Upper lobe of left lung (tissue), 6 donors: ENCODE data around the gene XCL1. TPM values are rescaled to one million over a fixed set of nuclear protein-coding genes. Genes with fewer than 3 reads are reported as not detected.

Experiments used
- ATAC-seq, 2 donors: fragments of 200-7000 bp; cut with Tn5 transposase; one replicate each; pipeline ENCODE4 v1.9.1; 2022; ENCODE audit warnings: mild to moderate bottlenecking in 2 of 2, moderate library complexity in 2 of 2; ENCODE audit not compliant: low FRiP score in 2 of 2
- DNase-seq, 2 donors: peaks; one replicate each; pipeline ENCODE4 v3.0.0-alpha.2; 2019 to 2020
- H3K27ac ChIP-seq, 4 donors: fragments of 200-600 bp; sonication (generic); one replicate each; pipeline ENCODE4 v1.5.1; 2016 to 2019
- H3K27me3 ChIP-seq, 4 donors: fragments of 200-600 bp; sonication (generic); one replicate each; pipeline ENCODE4 v1.5.1; 2017 to 2019
- H3K36me3 ChIP-seq, 4 donors: fragments of 200-600 bp; sonication (generic); one replicate each; pipeline ENCODE4 v1.5.1; 2016 to 2019
- H3K4me1 ChIP-seq, 4 donors: fragments of 200-600 bp; sonication (generic); one replicate each; pipeline ENCODE4 v1.5.1; 2018 to 2019
- H3K4me3 ChIP-seq, 4 donors: fragments of 200-600 bp; sonication (generic); one replicate each; pipeline ENCODE4 v1.5.1; 2017 to 2019; ENCODE audit warnings: mild to moderate bottlenecking in 2 of 4, moderate library complexity in 1 of 4
- H3K9me3 ChIP-seq, 4 donors: fragments of 200-600 bp; sonication (generic); one replicate each; pipeline ENCODE4 v1.5.1; 2018 to 2019
- CTCF ChIP-seq, 6 experiments: fragments of 450-650 bp in 4 of 6; fragments of 200-600 bp in 2 of 6; sonication (generic) in 2 of 6; IDR thresholded peaks; one replicate each; pipeline ENCODE4 v1.5.1; 2016 to 2019; ENCODE audit warnings: antibody characterized with exemption in 6 of 6
- EP300 ChIP-seq, 4 donors: sonication (generic); formaldehyde crosslinking; IDR thresholded peaks; one replicate each; pipeline ENCODE4 v1.5.1; 2017; ENCODE audit warnings: antibody characterized with exemption in 4 of 4, control low read depth in 2 of 4
- POLR2A ChIP-seq, 4 donors: fragments of 450-650 bp; IDR thresholded peaks; one replicate each; pipeline ENCODE4 v1.5.1; 2016 to 2017; ENCODE audit warnings: antibody characterized with exemption in 4 of 4, mild to moderate bottlenecking in 2 of 4
- POLR2AphosphoS5 ChIP-seq, 2 donors: sonication (generic); formaldehyde crosslinking; IDR thresholded peaks; one replicate each; pipeline ENCODE4 v1.5.1; 2017; ENCODE audit warnings: antibody characterized with exemption in 2 of 2
- WGBS, 2 donors: methylation state at CpG; one replicate each; pipeline ENCODE4 v1.1.5; 2017 to 2018; 5-methylcytosine and 5-hydroxymethylcytosine counted together
- total RNA-seq, 6 donors: library from RNA; depleted of rRNA in 4 of 6; stranded (reverse); fragments of >200 nt in 4 of 6; gene quantifications; one replicate each; pipeline versions ENCODE4 v1.1.0 to v1.2.1, GENCODE V29; 2016 to 2021
- donor health status: DM: no; HTN: no; CAD: no; lungs with moderate emphysema.
- donor health status: DM: no; HTN: yes; CAD: no; lungs with severe emphysema.

The XCL1 gene
- total RNA-seq, 6 donors from 2014 or later: 0.30 to 2.2 (median 1.2) TPM; not detected in 1

DNA sequence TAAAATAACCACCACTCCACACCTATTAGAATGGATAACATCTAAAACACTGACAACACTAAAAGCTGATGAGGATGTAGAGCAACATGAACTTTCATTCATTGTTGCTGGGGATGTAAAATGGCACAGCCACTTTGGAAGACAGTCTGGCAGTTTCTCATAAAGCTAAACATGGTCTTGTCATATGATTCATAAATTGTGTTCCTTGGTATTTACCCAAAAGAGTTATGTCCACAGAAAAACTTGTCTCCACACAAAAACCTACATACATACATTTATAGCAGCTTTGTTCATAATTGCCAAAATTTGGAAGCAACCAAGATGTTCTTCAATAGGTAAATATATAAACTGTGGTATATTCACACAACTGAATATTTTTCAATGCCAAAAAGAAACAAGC lies 16.0 kb upstream of the XCL1 start:
- no peak for ATAC-seq
- DNase-seq: no peak
- H3K4me3 ChIP-seq: no peak overlapping the region
- H3K27ac ChIP-seq: no peak overlapping the region
- no peaks in the 10 kb centered on the region for H3K36me3 ChIP-seq
- no peaks in the 10 kb centered on the region for H3K27me3 ChIP-seq
- TF ChIP-seq POLR2A (IDR thresholded peaks at IDR 0.05) (no peak), POLR2AphosphoS5 (IDR thresholded peaks at IDR 0.05) (no peak), EP300 (IDR thresholded peaks at IDR 0.05) (no peak), CTCF (IDR thresholded peaks at IDR 0.05) (no peak)
- H3K4me1 ChIP-seq: no peaks in the 10 kb centered on the region
- H3K9me3 ChIP-seq: no peaks in the 10 kb centered on the region

DNA sequence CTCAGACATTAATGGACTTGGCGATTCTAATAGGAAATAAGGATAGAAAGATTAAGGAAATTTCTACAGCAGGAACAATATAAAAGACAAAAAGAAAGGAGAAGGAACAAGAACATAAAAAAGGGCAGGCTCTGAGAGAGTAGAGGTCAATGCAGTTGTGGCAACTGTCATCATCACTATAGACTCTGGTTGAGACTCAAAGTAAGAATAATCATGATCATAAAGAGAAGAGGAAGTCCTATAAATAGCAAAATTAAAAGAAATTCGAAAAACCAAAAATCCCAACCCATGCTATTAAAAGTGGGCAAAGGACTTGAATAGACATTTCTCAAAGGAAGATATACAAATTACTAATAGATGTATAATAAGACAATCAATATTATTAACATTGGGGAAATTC lies 14.4 kb upstream of the XCL1 start:
- TF ChIP-seq EP300 (IDR thresholded peaks at IDR 0.05) (no peak), POLR2A (IDR thresholded peaks at IDR 0.05) (no peak)

DNA sequence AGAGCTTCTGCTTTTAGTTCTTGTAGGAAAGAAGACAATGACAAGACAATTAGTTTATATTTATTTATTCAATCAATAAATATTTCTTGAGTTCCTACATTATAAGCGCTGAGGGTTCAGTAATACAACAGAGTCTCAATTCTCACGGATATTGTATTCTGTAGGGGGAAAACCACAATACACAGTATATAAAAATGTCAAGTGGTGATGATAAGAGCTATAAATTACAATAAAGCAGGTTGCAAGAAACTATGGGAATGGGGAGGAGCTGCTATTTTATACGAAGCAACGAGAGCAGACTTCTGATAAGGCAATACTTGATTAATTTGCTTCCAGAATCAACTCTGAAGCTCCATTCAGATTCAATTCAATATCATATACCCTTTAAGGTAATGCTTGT lies 10.6 kb upstream of the XCL1 start:
- H3K36me3 ChIP-seq: no peaks in the 10 kb centered on the region
- no peaks in the 10 kb centered on the region for H3K27me3 ChIP-seq
- DNase-seq (no peak), ATAC-seq (no peak)
- TF ChIP-seq POLR2A (IDR thresholded peaks at IDR 0.05) (no peak), EP300 (IDR thresholded peaks at IDR 0.05) (no peak), POLR2AphosphoS5 (IDR thresholded peaks at IDR 0.05) (no peak), CTCF (IDR thresholded peaks at IDR 0.05) (no peak)
- no peak overlapping the region for H3K4me3 ChIP-seq
- WGBS, 2 donors: 46 to 48% methylated on average over 4 of the region's 4 CpGs
- no peaks in the 10 kb centered on the region for H3K9me3 ChIP-seq
- no peak overlapping the region for H3K27ac ChIP-seq
- no peaks in the 10 kb centered on the region for H3K4me1 ChIP-seq

More for the DNA sequence above, 14.4 kb upstream of the XCL1 start:
- no peaks in the 10 kb centered on the region for H3K27me3 ChIP-seq
- 75 to 79% methylated on average over 2 of the region's 2 CpGs for WGBS, 2 donors
- DNase-seq: no peak
- no peak for ATAC-seq
- H3K27ac ChIP-seq: no peak overlapping the region
- no peaks in the 10 kb centered on the region for H3K4me1 ChIP-seq
- H3K36me3 ChIP-seq: no peaks in the 10 kb centered on the region
- no peaks in the 10 kb centered on the region for H3K9me3 ChIP-seq
- H3K4me3 ChIP-seq: no peak overlapping the region

- no peak for DNase-seq
- 55 to 83% methylated on average over 1 of the region's 1 CpG for WGBS, 2 donors
- Histone ChIP-seq H3K36me3 (no peaks in the 10 kb centered on the region), H3K4me3 (no peak overlapping the region), H3K27me3 (no peaks in the 10 kb centered on the region), H3K9me3 (no peaks in the 10 kb centered on the region), H3K4me1 (no peaks in the 10 kb centered on the region), H3K27ac (no peak overlapping the region)
- no peak for ATAC-seq
- TF ChIP-seq POLR2AphosphoS5 (IDR thresholded peaks at IDR 0.05) (no peak), POLR2A (IDR thresholded peaks at IDR 0.05) (no peak), EP300 (IDR thresholded peaks at IDR 0.05) (no peak), CTCF (IDR thresholded peaks at IDR 0.05) (no peak)
Measured at GRCh38 chr1:168567007-168567406, 9.4 kb upstream of the XCL1 start.

DNA sequence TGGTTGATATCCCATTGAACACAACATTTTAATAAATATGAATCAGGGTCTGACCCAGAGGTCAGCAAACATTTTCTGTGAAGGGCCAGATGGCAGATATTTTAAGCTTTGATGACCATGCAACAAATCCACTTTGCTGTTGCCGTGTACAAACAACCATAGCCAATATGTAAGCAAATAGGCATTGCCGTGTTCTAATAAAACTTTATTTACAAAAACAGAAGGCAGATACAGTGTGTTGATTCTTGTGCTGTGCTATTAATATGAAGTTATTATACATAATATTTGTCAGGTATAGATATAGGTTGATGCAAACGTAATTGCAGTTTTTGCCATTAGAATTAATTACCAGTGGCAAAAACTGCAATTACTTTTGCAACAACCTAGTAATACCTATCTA lies 8.8 kb upstream of the XCL1 start:
- TF ChIP-seq POLR2AphosphoS5 (IDR thresholded peaks at IDR 0.05): no peak
- no peak for TF ChIP-seq EP300 (IDR thresholded peaks at IDR 0.05)
- no peak for TF ChIP-seq CTCF (IDR thresholded peaks at IDR 0.05)
- no peak for TF ChIP-seq POLR2A (IDR thresholded peaks at IDR 0.05)
- Histone ChIP-seq H3K9me3 (no peaks in the 10 kb centered on the region), H3K27ac (no peak overlapping the region), H3K4me1 (no peaks in the 10 kb centered on the region), H3K36me3 (no peaks in the 10 kb centered on the region), H3K27me3 (no peaks in the 10 kb centered on the region), H3K4me3 (no peak overlapping the region)
- DNase-seq (no peak), ATAC-seq (no peak)
- WGBS, 2 donors: 96 to 98% methylated on average over 3 of the region's 3 CpGs
